HepG2 (cell line): ENCODE measurements around the gene DLX6.

Experiments
- KLF16 ChIP-seq, 2 experiments: sonication (generic) in 1 of 2; formaldehyde crosslinking in 1 of 2; IDR thresholded peaks; 2 replicates each; pipeline versions ENCODE4 v1.6.1 to v1.8.0; 2016 to 2023; ENCODE audit warnings: missing genetic modification reagents in 2 of 2, missing compliant biosample characterization in 1 of 2
- POLR2AphosphoS5 ChIP-seq: IDR thresholded peaks from 2 replicates; pipeline ENCODE4 v1.6.1; 2012; ENCODE audit warnings: low read depth, low read length
- TCF7 ChIP-seq: sonication (generic); IDR thresholded peaks from 2 replicates; pipeline ENCODE4 v1.6.1; 2016; ENCODE audit warnings: antibody characterized with exemption, low read depth
- ZNF446 ChIP-seq: sonication (generic); formaldehyde crosslinking; IDR thresholded peaks from 2 replicates; pipeline ENCODE4 v1.5.0; 2020; ENCODE audit warnings: mild to moderate bottlenecking, missing genetic modification reagents
- TF ChIP-seq, protein P1 (sequence below): IDR thresholded peaks from 2 replicates; pipeline ENCODE4 v1.6.1; 2016; ENCODE audit warnings: control low read depth
- TF ChIP-seq, protein P2 (sequence below): sonication (generic); formaldehyde crosslinking; IDR thresholded peaks from 2 replicates; pipeline ENCODE4 v1.5.0; 2020; ENCODE audit warnings: missing genetic modification reagents

DNA sequence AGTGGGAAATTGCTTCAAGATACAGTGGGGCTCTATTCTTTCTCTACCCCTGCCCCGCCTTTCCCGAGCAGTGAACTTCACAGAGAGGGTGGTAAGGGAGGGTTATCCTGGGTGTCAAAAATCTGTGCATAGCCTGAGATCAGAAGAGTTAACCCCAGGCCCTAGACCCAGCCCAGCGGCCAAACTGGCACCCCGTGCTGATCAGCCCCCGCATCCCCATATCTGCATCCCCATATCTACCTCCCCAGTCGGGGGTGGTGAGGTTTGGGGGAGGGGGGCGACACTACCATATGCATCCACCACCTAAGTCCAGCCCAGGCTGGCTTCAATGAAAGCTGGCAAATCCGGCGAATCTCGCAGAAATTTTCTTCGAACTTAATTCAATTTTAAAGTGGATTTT lies 7.0 kb upstream of the DLX6 start:
- TF ChIP-seq POLR2AphosphoS5, result no peak
- TF ChIP-seq, protein P1, sequence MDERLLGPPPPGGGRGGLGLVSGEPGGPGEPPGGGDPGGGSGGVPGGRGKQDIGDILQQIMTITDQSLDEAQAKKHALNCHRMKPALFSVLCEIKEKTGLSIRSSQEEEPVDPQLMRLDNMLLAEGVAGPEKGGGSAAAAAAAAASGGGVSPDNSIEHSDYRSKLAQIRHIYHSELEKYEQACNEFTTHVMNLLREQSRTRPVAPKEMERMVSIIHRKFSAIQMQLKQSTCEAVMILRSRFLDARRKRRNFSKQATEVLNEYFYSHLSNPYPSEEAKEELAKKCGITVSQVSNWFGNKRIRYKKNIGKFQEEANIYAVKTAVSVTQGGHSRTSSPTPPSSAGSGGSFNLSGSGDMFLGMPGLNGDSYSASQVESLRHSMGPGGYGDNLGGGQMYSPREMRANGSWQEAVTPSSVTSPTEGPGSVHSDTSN (CRISPR knock-in tag), result no peak
- TF ChIP-seq ZNF446 (CRISPR knock-in tag), result no peak
- no peak for TF ChIP-seq KLF16 (CRISPR knock-in tag; IDR thresholded peaks at IDR 0.05)
- TF ChIP-seq, protein P2, sequence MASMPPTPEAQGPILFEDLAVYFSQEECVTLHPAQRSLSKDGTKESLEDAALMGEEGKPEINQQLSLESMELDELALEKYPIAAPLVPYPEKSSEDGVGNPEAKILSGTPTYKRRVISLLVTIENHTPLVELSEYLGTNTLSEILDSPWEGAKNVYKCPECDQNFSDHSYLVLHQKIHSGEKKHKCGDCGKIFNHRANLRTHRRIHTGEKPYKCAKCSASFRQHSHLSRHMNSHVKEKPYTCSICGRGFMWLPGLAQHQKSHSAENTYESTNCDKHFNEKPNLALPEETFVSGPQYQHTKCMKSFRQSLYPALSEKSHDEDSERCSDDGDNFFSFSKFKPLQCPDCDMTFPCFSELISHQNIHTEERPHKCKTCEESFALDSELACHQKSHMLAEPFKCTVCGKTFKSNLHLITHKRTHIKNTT, result no peak
- TF ChIP-seq TCF7, result no peak
